ENCODE data around the gene CXorf51A.
"Not testable (repeated sequence)": the region's sequence is repeated elsewhere in the genome, so short reads cannot be mapped to it uniquely, and the experiment has no call there.

CXorf51A gene

GRCh38 chrX:146814644-146815043 lies at the start of gene CXorf51A:
Gene CXorf51A (minus strand): TSS chrX:146814744. CDS start chrX:146814723, 21 bp downstream.
- CTCF ChIA-PET; POLR2A ChIA-PET; DNase-seq (ENCODE audit: extremely low spot score): not testable (repeated sequence)

DNA sequence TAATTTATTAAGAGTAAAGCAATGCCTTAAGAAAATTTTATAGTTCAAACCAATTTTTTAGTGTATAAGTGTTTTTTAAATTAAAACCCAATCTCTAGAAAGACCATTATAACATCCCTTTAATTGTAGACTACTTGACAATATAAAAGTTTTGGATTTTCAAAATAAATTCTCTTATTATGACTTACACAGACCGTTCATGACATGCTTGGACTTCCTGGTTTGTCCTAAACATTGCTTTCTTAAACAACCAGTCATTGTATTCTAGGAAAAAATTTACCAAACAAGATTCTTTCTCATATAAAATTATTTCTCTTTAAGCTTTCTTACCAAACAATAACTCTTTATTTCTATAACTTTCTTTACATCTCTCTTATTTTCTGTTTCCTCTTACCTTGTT lies 49.0 kb upstream of the CXorf51A start:
- CTCF ChIA-PET: no interaction called here
- TF ChIP-seq HDGF (IDR thresholded peaks at IDR 0.05; ENCODE audit: borderline replicate concordance): no peak
- no peak for TF ChIP-seq FOXA1 (IDR thresholded peaks at IDR 0.05)
- no peak for TF ChIP-seq FOXM1 (IDR thresholded peaks at IDR 0.05; ENCODE audit: borderline replicate concordance)
- TF ChIP-seq LEF1 (IDR thresholded peaks at IDR 0.05; ENCODE audit: borderline replicate concordance): no peak
- TF ChIP-seq SUZ12 (IDR thresholded peaks at IDR 0.05): no peak
- no peak for TF ChIP-seq BHLHE40 (IDR thresholded peaks at IDR 0.05; ENCODE audit: borderline replicate concordance)
- TF ChIP-seq ELF4 (IDR thresholded peaks at IDR 0.05): no peak
- TF ChIP-seq TARDBP (IDR thresholded peaks at IDR 0.05): no peak
- TF ChIP-seq L3MBTL2 (conservative IDR thresholded peaks at IDR 0.05): no peak
- no peak for TF ChIP-seq FOXK2 (IDR thresholded peaks at IDR 0.05)
- TF ChIP-seq SP1 (IDR thresholded peaks at IDR 0.05): no peak
- no peak for TF ChIP-seq PKNOX1 (IDR thresholded peaks at IDR 0.05)
- TF ChIP-seq ZNF384 (IDR thresholded peaks at IDR 0.05): no peak
- POLR2A ChIA-PET: no interaction called here
- DNase-seq (ENCODE audit: extremely low spot score): no peak

- CTCF ChIA-PET: no interaction called here
- TF ChIP-seq LEF1 (IDR thresholded peaks at IDR 0.05; ENCODE audit: borderline replicate concordance) (no peak), BHLHE40 (IDR thresholded peaks at IDR 0.05; ENCODE audit: borderline replicate concordance) (no peak), ELF4 (IDR thresholded peaks at IDR 0.05) (no peak)
- no peak for DNase-seq (ENCODE audit: extremely low spot score)
- POLR2A ChIA-PET: no interaction called here
These were observed 39.7 kb upstream of the CXorf51A start for GRCh38 chrX:146854281-146854680.

- POLR2A ChIA-PET: no interaction called here
These were observed 17.4 kb upstream of the CXorf51A start for GRCh38 chrX:146831994-146832393.

DNA sequence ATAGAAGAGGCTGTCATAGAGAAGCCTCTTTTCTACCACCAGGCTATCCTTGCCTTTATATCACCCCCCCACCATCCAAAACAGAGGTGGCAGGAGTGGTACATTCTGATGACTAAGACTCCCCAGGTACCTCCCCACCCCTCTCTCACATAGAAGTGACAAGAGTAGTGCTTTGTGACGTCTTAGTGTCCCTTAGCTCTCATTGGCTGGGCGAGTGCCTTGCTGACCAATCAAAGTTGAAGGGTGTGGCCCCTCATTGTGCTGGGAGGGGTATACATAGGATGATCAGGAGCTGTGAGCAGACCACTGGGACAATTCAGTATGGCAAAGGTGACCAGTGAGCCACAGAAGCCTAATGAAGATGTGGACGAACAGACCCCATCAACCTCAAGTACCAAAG lies 5.1 kb downstream of the CXorf51A start, which contains the start of gene CXorf51B:
CXorf51B (plus strand) TSS at position 301 of the 400 bp plus-strand sequence; CDS start at position 322, 21 bp downstream.
- DNase-seq (ENCODE audit: extremely low spot score); CTCF ChIA-PET; POLR2A ChIA-PET: not testable (repeated sequence)

More at GRCh38 chrX:146831994-146832393, 17.4 kb upstream of the CXorf51A start:
- DNase-seq (ENCODE audit: extremely low spot score): no peak
- TF ChIP-seq HDGF (IDR thresholded peaks at IDR 0.05; ENCODE audit: borderline replicate concordance): no peak
- TF ChIP-seq ZNF384 (IDR thresholded peaks at IDR 0.05): no peak
- TF ChIP-seq BHLHE40 (IDR thresholded peaks at IDR 0.05; ENCODE audit: borderline replicate concordance): no peak
- no peak for TF ChIP-seq FOXA1 (IDR thresholded peaks at IDR 0.05)
- TF ChIP-seq CTBP1 (IDR thresholded peaks at IDR 0.05; ENCODE audit: borderline replicate concordance): no peak
- TF ChIP-seq L3MBTL2 (conservative IDR thresholded peaks at IDR 0.05): no peak
- TF ChIP-seq PKNOX1 (IDR thresholded peaks at IDR 0.05): no peak
- no peak for TF ChIP-seq ELF4 (IDR thresholded peaks at IDR 0.05)
- TF ChIP-seq SP1 (IDR thresholded peaks at IDR 0.05): no peak
- CTCF ChIA-PET: no interaction called here
